ENCODE measurements around the gene MMAB.

GRCh38 chr12:109545826-109546225, 27.5 kb downstream of the MMAB start:
- TF ChIP-seq CTCF (IDR thresholded peaks at IDR 0.05) (no peak), POLR2A (IDR thresholded peaks at IDR 0.05) (no peak)
